Endometrium (tissue), 2 donors: Measurements from ENCODE around the gene CHD3.

Experiments used
- FAIRE-seq: peaks from 2 replicates; lab custom pipeline; 2012; peaks lifted over from hg19 to GRCh38; lab: Jason Lieb, UNC
- donor health status: control.
- donor health status: control.

CHD3 gene

DNA sequence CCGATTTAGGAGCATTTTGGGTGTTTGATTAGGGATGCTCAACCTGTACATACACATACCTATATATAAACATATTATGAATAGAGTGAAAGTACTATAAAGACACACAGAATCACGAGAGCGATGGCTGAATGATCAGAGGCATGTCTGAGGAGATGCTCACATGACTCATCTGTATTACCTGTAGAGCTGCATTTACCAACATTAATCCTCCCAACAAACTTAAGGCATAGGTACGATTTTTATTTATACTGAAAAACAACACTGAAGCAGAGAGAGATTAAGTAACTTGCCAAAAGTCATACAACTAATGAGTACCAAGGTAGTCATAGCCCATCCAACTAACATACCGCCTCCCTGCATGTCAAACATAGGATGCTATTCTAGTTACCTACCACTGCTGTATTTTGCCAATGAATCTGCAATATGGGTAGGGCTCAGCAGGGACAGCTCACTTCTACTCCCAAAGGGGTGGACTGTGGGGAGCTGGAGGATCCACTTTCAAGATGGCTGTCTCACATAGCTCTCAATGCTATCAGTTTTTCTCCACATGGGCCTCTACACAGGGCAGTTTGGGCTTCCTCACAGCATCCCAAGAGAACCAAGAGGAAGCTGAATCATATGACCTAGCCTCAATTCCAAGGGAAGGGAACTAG is 23.5 kb upstream of the CHD3 start:
- no peak for FAIRE-seq

DNA sequence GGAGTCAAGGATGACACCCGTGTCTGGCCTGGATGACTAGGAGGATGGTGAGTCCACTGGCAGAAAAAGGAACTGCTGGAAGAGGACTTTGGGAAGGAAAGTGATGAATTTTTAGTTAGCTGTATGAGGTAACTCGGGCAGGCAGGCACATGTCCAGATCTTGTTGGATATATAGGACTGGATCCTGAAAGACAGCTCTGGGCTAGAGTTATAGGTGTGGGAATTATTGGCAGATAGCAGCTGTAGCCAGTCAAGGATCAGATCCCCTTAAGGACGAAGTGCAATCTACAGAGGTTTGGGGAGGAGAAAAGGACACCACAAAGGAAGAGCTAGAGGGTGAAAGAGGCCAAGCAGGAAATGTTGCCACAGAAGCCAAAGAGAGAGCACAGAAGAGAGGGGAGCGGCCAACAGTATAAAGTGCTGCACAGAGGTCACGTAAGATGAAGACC is 20.7 kb upstream of the CHD3 start:
- FAIRE-seq, result no peak

DNA sequence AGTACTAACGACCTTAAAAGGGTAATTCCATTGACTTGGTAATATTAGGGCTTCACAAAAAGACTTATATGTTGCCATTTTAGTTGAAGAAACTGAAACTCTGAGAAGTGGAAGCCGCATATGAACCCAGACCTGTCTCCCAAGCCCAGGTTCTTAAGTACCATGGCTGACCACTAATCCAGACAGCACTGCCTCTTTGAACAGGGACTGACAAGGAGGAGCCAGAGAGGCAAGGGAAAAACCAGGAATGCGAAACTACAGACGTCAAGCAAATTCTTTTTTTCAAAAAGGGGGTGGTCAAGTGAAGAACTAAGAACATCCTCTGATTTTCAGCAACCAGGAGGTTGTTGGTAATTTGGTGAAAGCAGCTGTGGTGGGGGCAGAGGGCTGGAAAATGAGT is 15.5 kb upstream of the CHD3 start:
- FAIRE-seq, result no peak

DNA sequence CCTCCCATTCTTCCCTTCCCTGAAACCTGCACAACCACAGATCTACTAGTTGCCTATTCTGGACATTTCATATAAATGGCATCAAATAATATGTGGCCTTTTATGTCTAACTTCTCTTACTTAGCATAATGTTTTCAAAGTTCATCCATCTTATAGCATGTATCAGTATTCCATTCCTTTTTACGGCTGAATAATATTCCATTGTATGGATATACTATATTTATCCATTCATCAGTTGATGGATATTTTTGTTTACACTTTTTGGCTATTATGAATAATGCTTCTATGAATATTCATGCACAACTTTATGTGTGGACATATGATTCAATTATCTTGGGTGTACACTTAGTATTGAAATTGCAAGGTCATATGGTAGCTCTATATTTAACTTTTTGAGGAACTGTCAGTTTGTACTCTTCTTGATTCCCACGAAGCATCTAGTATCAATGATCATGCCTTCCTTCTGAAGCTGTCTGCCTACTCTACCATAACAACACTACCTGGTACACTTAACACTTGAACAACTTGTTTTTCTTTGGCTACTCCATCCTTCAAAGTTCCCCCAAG is 12.7 kb upstream of the CHD3 start:
- no peak for FAIRE-seq

DNA sequence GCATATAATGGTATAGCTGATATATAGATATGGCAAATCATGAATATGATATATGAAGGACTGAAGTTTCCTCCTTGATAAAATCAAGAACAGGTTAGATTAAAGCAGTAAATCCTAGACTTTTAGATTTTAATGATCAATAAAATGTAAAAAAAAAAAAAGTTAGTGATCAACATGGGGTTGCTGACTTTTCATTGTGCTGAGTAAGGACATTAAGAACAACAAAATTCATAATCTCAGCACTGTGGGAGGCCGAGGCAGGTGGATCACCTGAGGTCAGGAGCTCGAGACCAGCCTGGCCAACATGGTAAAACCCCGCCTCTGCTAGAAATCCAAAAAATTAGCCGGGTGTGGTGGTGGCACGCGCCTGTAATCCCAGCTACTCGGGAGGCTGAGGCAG is 10.4 kb upstream of the CHD3 start:
- peak; percentile 48 for FAIRE-seq

DNA sequence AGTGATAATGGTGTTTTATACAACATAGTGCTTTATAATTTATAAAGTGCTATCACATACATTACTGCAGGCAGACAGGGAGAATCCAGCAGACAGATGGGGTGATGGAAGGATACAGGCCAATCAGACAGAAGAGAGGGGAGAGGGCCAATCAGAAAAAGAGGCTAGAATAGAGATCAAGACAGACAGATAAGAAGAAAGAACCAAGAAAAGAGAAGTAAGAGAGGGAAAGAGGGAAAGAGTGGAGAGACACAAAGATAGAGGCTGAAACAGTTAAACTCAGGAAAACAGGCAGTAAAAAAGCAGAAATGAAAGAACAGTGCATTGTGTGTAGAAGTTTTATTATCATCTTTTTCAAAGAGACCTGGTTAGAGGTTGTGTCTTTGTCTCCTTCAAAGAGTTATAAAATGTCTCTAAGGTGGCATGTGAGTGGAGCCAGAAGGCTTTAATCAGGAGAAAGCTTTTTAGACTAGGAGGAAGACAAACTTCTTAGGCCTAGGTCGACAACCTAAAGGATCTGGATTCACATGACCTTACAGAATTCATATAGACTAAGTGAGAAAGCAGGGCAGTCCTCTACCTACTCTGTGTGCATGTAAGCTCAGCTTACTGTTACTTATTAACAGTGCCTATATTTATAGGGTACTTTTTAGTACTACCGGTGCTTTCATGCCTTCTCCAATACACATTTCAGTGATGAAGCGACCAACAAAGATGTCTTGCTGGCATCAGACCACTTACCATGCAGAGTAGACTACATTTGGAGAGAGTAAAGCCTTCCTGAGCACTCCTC is 8.3 kb upstream of the CHD3 start:
- FAIRE-seq, result no peak

DNA sequence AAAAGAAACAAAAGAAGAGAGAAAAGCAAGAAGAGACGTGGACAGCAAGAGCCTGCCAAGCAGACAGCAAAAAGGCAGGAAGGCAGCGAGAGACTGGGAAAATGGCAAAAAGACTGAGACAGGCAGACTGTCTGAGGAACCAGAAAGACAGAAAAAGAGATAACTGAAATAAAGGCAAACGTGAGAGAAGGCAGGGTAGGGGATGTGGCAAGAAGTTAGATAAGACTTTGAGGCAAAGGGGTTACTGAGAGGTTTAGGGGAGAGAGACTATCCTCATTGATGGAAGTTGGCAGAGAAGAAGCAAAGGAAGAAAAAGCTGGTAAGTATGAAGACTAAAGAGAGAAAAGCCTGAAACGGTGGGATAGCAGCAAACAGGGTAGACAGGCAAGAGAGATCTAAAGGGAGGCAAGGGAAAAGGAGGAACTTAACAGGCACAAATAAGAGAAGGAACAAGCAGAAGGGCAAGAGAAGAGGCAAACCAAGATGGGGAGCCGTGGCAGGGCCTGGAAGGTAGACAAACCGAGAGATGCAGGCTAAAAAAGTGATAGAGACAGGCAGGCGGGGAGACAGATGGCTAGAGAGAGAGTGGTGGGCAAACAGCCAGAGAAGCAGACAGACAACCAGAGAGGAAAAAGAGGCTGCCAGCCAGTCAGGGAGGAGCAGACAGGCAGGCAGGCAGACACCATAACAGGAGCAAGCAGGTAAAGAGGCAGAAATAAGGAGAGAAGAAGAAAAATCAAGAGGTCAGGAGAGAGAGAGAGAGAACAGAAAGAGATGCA is 7.1 kb upstream of the CHD3 start:
- no peak for FAIRE-seq

- no peak for FAIRE-seq
Observed at GRCh38 chr17:7882068-7882467, 6.5 kb upstream of the CHD3 start.

DNA sequence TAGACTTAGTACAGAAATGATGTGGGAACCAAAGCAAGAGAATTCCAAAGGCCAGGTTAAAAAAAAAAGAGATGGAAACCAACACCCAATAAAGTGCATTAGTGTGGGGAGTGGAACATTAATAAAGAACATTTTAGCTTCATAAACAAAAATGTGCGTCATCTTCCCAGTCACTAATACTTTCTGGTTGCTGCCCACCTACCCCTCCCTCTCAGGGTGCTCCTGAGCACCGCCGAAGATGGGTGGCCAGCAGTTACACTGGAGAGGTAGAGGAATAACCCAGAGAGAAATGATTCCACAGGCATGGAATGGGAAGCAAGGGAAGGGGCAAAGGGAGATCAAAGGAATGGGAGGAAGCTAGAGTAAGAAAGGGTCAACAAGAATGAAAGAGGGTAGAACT is 6.0 kb upstream of the CHD3 start:
- FAIRE-seq, result no peak

DNA sequence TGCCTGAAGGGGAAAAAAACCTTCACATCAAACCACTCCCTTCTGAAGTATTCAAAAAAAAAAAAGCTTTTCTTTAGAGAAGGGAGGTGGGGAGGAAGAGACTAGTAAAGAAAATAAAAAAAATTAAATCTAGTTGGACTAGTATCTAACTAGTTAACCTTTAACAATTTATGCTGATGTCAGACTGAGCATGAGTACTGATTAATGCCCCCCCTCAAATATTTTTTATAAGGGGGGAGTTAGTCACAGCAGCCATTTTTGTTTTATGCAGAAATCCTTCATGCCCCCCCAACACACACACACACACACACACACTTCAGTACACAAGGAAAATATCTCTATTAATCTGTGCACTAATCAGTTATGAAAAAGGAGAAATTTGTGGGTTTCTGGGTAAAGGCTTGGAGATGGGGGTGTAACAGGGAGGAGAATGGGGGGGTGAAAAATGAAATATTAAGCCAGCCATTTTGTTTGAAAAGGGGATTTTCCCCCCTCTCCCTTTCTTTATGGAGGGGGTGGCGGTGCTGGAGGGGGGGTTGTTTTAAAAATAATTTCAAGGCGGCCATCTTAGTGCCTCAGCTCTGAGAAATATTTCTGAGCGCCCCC is 4.7 kb upstream of the CHD3 start:
- peak; percentile 79 for FAIRE-seq

- FAIRE-seq, result no peak
Observed at GRCh38 chr17:7884581-7885366, 3.8 kb upstream of the CHD3 start.

GRCh38 chr17:7885367-7886226 is 3.0 kb upstream of the CHD3 start:
- no peak for FAIRE-seq

DNA sequence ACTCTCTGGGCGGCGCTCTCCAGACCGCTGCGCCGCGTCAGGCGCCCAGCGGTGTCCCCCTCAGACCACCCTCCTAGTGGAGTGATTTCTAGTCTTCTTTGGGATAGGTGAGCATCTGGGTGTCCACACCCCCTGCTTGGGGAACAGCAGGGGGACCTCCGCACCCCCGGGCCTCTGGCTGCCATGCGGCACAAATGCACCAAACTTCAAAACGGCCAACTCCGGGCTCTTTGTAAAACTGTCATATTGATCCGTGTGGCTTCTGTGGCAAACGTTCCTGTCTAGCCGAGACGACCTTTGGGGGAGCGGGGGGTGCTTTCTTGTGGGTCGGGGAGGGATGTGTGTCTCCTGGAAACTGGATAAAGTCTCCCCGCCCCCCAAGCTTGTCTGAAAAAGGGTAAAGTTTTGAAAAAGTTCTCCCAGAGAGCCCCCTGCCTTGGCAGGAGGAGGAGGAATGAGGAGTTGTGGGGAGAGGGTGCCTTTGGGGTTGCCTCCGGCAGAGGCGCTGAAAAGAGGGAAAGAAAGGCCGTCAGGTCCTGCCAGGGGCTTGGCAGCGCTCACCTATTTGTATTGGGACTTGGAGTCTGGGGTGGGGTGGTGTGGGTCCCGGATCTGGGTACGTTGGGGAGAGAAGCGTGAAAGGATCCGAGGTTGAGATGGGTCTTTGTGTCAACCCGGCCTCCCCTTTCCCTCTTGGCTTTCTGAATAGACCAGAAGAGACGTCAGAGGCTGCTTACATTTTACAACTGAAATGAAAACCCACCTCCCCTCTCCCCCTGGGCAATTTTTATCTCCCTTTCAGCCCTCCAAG is 2.2 kb upstream of the CHD3 start:
- no peak for FAIRE-seq

GRCh38 chr17:7887038-7887481 is 1.5 kb upstream of the CHD3 start:
- FAIRE-seq, result no peak

DNA sequence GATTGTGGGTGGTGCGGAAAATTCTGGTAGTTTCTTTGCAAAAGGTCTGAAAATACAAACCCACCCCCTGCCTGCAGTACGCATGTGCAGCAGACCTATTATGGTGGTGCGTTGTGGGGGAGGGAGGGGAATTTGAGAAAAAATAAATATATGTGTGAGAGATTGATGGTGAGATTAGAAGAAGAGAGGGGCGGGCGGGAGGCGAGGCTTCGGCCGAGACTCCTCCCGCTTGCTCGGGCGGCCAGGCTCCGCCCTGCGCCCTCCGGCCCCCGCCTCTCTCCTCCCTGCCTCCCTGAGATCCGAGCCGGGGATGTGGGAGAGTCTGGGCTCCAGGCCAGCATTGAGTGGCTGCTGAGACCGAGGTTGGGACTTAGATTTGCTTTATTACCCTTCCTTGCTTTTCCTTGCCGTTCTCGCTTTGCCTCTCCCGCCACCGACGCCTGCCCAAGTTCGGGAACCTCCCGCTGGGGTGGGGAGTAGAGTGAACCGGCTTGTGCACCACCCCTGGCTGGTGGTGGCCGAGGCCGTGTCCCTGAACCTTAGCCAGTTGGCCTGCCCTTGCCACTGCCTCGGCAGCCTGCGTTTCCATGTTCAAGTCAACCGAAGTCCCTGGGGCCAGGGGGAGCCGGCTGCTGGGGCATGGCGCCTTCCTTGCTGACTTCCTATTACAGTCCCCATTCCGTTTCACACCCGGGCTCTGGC is 956 bp upstream of the CHD3 start:
- peak; percentile 98 for FAIRE-seq

DNA sequence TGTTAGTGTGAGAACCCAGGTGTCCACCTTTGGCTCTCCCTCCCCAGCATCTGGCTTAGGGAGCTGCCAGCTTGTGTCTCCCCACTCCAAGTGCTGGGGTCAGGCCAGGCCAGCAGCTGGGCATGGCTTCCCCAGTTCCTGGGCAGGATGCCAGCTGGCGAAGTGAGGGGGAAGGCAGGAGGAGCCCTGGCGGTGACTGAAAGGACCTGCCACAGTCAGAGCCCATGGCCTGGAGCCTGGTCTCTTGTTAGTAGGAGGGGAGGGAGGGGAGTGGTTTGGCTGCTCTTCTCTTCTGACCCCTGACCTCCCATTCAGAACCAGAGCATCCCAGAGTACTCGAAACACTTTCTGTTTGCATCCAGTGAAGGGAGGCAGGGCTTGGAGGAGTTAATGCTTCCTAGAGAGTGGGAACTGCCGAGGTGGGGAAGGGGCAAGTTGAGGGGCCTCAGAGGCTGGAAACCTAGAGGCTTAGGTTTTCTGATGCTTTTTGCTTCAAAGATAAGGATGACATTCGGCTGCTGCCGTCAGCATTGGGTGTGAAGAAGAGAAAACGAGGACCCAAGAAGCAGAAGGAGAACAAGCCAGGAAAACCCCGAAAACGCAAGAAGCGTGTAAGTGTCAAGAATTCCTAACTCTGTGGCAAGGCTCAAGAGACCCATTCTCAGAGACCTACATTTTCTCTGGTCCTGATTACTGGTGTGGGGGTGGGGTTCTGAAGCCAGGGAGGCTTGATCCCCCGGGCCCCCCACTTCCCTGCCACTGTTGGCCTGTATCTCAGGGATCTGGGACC is 772 bp downstream of the CHD3 start:
- peak; percentile 55 for FAIRE-seq

- no peak for FAIRE-seq
Observed at GRCh38 chr17:7893187-7893880, 4.7 kb downstream of the CHD3 start.
